GM18907 (cell line): ENCODE results near the gene CYFIP1.
A peak's percentile ranks its signal among the peaks of the same experiment; 100 is the strongest.
"Not testable (repeated sequence)": the region's sequence is repeated elsewhere in the genome, so short reads cannot be mapped to it uniquely, and the experiment has no call there.

Experiments used
- ATAC-seq: cut with Tn5 transposase; IDR thresholded peaks from one replicate; pipeline ENCODE4 v1.9.1; 2021; ENCODE audit warnings: mild to moderate bottlenecking, moderate library complexity; ENCODE audit not compliant: unreplicated experiment

The CYFIP1 gene

GRCh38 chr15:22980189-22981050, at the start of gene CYFIP1:
Gene CYFIP1 (minus strand): TSS chr15:22980368. CDS start chr15:22947285, 33,083 bp downstream.
- peak; percentile 66 for ATAC-seq

GRCh38 chr15:23026218-23026617, 46.0 kb upstream of the CYFIP1 start:
- ATAC-seq: no peak

GRCh38 chr15:23022156-23022555, 42.0 kb upstream of the CYFIP1 start:
- no peak for ATAC-seq

GRCh38 chr15:23014394-23015000, 34.3 kb upstream of the CYFIP1 start:
- ATAC-seq: no peak

GRCh38 chr15:23013681-23014080, 33.5 kb upstream of the CYFIP1 start:
- ATAC-seq: no peak

GRCh38 chr15:23012616-23013015, 32.4 kb upstream of the CYFIP1 start:
- ATAC-seq: not testable (repeated sequence)

- no peak for ATAC-seq
These were observed 23.6 kb upstream of the CYFIP1 start for GRCh38 chr15:23003736-23004135.

GRCh38 chr15:23002920-23003319, 22.8 kb upstream of the CYFIP1 start:
- ATAC-seq: no peak

GRCh38 chr15:22995795-22996194, 15.6 kb upstream of the CYFIP1 start:
- ATAC-seq: no peak

GRCh38 chr15:22992024-22992326, 11.8 kb upstream of the CYFIP1 start:
- ATAC-seq: no peak

- ATAC-seq: no peak
These were observed 9.7 kb upstream of the CYFIP1 start for GRCh38 chr15:22989576-22990477.

GRCh38 chr15:22988811-22989210, 8.6 kb upstream of the CYFIP1 start:
- no peak for ATAC-seq

GRCh38 chr15:22981931-22982330, 1.8 kb upstream of the CYFIP1 start:
- not testable (repeated sequence) for ATAC-seq

GRCh38 chr15:22981051-22981840, 1.1 kb upstream of the CYFIP1 start:
- no peak for ATAC-seq

GRCh38 chr15:22979238-22980188, 655 bp downstream of the CYFIP1 start:
- peak; percentile 70 for ATAC-seq

- ATAC-seq: peak; percentile 53
These were observed 1.4 kb downstream of the CYFIP1 start for GRCh38 chr15:22978691-22979237.

- ATAC-seq: no peak
These were observed 5.4 kb downstream of the CYFIP1 start for GRCh38 chr15:22974745-22975144.

- no peak for ATAC-seq
These were observed 6.2 kb downstream of the CYFIP1 start for GRCh38 chr15:22973987-22974386.

GRCh38 chr15:22973286-22973685, 6.9 kb downstream of the CYFIP1 start:
- peak; percentile 80 for ATAC-seq
